Stimulated activated CD8-positive, alpha-beta memory T cell treated with anti-CD3 and anti-CD28 coated beads, Interleukin-4, amount 100 ng/mL, for 1 hour (primary cell): Measurements from ENCODE around the gene ALG10.
"Not testable (repeated sequence)": the region's sequence is repeated elsewhere in the genome, so short reads cannot be mapped to it uniquely, and the experiment has no call there.

Experiments used
- DNase-seq, 2 donors: peaks; one replicate each; pipeline ENCODE4 v3.0.0-alpha.2; 2020; ENCODE audit warnings: low read depth in 2 of 2, low spot score in 1 of 2

ALG10 gene, protein sequence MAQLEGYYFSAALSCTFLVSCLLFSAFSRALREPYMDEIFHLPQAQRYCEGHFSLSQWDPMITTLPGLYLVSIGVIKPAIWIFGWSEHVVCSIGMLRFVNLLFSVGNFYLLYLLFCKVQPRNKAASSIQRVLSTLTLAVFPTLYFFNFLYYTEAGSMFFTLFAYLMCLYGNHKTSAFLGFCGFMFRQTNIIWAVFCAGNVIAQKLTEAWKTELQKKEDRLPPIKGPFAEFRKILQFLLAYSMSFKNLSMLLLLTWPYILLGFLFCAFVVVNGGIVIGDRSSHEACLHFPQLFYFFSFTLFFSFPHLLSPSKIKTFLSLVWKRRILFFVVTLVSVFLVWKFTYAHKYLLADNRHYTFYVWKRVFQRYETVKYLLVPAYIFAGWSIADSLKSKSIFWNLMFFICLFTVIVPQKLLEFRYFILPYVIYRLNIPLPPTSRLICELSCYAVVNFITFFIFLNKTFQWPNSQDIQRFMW

DNA sequence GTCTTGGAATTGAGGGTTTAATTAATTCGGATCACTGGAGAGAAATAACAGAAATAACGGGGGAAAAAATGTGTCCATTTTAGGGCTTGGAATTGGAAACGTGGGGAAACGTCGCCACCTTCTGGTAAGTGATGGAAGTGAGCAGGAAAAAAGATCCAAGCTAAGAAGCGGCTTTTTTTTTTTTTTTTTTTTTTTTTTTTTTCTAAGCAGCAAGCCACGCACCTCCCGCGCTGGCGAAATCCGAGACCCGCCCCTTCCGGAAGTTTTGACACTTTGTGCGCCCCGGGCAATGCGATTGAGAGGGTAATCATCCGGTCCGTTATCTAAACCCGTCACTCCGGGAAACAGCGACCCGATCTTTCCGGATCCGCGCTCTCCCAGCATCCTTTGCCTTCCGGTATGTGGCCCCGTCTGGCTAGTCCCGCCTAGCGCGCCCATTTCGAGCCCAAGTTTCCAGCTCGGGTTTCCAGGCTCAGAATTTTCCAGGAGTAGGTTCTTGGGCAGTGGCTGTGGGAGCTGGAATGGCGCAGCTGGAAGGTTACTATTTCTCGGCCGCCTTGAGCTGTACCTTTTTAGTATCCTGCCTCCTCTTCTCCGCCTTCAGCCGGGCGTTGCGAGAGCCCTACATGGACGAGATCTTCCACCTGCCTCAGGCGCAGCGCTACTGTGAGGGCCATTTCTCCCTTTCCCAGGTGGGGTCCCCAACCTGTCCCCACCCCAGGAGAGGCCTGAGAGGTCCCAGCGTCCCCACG lies at the start of gene ALG10:
ALG10 (plus strand) TSS at position 418 of the 752 bp plus-strand sequence; CDS start at position 522, 104 bp downstream.
- peak; percentile 89 to 94 for DNase-seq

DNA sequence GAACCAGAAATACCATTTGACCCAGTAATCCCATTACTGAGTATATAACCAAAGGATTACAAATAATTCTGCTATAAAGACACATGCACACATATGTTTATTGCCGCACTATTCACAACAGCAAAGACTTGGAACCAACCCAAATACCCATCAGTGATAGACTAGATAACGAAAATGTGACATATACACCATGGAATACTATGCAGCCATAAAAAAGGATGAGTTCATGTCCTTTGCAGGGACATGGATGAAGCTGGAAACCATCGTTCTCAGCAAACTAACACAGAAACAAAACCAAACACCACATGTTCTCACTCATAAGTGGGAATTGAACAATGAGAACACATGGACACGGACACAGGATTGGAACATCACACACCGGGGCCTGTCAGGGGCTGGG lies 49.4 kb upstream of the ALG10 start:
- DNase-seq, result not testable (repeated sequence)

DNA sequence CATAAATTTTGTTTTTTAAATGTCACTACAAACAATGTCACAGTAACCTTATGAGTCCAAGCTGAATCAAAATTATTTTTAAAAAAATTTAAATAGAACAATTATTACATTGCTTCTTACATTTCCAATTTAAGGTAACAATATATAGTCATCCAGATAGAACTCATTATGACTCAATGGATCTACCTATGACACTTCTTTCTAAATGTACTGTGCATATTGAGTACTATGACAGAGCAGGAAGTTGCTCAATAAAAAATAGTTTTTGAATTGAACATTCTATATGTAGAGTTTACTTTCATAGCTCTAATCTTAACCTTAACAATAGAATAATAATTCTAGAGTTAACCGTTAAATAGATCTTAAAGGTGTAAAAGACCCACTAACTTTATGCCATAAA lies 44.4 kb upstream of the ALG10 start:
- no peak for DNase-seq

DNA sequence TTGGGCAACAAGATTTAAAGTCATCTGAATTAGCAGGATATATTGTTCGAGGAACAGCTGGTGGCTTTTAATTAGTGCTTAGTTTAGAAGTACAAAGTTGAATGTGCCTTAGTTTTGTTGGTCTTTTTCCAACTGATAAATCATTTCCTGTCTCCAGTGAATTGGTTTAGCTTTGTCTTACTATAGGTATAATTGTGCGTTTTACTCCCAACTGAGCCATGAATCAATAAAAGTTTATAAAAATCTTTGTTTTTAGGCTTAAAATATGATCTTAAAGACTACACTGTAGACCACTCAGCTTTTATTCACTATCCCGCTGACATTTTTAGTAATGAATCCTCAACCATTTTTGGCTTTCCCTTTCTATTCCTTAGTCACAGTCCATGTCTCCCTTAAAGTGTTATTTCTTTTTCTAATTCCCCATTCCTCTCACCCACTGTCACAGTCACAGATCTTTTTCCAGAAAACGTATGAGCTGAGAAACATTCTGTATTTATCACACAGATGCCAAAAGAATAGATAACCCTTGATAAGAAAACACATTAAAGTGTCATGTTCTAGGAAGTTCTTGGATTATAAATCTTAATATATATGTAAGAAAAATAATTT lies 34.0 kb upstream of the ALG10 start:
- DNase-seq, result no peak

DNA sequence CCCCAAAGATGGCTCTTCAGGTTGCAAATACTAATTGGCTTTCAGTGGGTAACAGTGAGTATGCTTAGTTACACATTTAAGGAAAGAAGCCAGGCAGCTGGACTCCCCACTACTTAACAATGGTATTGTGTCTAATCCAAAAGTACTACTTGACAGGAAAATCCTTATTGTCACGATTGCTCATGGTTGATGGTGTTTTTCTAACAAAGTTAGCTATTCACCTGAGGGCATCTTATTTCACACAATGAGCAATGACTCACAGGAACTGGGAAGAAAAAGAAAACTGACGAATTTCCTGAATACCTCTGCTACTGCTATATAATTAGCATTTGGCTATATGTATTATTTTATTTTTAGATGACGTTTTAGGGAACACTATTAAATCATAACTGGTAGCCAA lies 33.4 kb upstream of the ALG10 start:
- no peak for DNase-seq

DNA sequence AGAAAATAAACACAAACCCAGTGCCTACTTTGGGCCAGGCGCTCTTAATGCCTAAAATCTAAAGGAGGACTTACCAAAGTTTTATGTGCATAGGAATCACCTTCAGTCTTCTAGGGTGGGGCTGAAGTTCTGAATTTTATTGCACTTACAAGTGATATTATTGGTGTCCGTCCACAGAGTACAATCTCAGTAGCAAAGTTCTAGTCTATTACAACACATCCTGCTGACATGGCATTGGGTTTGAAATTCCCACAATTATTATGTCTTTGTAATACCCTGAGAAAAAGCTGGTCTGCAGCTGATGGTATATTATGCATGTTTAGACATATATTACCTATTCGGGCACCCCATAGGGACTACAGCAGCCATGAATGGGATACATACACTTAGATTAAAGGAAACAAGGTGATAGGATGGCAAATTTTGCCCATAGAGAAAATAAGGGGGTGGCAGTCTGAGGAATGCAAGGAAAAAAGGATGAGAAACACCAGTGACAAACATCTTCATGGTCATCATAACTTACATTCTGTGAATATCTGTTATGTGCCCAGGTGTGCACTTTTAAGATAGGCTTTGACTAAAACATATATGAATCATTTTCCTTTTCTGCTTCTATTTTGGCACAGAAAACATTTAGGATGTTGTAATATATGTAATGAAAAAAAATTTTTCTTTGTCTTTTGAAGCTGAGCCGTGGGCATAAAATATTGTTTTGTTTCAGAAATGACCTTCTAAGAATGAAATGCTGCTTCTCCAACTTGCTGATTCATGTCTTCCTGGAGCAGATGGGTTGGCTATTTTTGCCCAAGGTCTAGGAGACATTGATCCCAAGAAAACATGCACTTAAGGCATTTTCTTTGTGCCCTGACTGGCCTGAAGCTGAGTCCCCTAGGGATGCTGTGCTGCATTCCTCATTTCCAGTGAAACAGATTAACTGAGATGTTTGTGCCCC lies 27.2 kb upstream of the ALG10 start:
- no peak for DNase-seq

DNA sequence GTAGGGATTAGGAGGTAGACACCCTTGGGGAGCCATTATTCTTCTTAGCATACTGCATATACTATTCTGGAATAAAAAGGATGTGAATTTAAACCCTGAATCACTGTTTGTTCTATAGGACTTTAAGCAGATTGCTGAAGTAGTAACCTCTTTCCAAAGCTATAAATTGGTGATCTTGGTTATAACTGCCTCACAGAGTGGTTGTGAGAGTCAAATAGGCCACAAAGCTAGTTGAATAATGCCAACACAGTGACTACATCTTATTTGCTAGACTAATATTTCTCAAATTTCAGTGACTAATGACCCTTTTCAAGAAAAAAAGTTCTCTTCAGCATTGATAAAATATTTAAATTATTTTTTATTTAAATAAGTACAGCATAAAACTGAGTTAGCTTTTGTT lies 13.5 kb upstream of the ALG10 start:
- DNase-seq, result not testable (repeated sequence)

DNA sequence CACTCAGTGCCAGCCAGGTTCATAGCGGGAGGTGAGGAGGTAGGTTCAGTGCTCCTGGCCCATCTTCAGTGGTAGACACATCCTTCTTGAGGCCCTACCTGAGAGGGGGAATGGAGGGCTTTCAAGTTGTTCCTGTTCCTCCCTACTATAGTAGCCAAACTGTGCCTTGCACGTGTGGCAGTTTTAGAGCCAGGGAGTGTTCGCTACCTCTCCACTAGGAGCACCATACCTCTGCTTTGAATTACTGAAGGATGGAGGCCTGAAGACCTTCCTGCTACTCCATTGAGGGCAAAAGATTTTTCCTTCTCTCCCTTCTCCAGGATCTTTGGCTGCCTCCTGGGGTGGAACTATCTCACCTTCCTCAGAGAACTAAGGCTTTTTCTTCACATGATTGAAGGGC lies 5.9 kb upstream of the ALG10 start:
- no peak for DNase-seq

DNA sequence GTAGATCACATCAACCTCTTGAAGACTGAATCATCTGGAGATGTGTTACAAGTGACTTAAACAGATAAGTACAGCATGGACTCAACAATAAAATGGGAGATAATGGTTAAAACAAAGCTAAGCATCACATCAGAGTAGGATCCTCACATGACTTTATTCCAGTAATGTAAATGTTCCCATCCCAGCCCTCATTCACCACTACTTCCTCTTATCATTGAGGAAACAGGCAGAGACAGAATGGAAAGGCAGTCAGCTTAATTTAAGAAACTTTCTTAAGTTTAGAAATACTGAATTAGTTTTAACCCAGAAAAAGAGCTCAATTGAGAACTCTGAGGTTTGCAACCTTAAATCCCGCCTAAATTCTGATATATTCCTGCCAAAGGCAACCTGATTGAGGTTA lies 1.2 kb upstream of the ALG10 start:
- no peak for DNase-seq

DNA sequence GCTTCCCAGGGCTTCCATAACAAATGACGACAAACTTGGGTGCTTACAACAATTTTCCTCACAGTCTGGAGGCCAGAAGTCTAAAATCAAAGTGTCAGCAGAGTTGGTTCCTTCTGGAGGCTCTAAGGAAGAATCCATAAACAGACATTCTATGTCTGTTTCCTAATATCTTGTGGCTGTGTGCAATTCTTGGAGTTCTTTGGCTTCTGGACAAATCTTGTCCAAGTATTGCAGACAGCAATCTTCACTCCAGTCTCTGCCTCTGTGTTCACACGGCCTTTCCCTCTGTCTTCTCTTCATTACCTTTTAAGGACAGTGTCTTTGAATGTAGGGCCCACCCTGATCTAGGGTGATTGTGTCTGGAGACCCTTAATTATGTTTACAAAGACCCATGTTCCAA lies 5.4 kb downstream of the ALG10 start:
- DNase-seq, result not testable (repeated sequence)

DNA sequence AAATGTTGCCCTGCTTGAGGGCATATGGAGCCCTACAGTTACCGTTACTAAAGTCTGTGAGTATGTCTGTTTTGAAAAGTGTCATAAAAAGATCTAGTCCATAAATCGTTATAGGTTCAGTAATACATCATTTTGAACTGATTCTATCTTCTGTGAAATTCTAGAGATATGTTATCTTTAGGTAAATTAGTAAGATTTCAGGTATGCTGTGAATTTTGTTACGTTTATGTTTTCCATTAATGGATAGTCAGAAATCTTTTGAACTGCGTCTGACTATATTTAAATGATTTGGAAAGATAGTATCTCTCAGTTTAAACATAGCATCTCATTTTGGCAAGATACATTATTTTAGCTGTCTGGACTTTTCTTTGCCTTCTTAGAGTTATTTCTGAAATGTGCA lies 8.3 kb downstream of the ALG10 start:
- DNase-seq, result no peak

DNA sequence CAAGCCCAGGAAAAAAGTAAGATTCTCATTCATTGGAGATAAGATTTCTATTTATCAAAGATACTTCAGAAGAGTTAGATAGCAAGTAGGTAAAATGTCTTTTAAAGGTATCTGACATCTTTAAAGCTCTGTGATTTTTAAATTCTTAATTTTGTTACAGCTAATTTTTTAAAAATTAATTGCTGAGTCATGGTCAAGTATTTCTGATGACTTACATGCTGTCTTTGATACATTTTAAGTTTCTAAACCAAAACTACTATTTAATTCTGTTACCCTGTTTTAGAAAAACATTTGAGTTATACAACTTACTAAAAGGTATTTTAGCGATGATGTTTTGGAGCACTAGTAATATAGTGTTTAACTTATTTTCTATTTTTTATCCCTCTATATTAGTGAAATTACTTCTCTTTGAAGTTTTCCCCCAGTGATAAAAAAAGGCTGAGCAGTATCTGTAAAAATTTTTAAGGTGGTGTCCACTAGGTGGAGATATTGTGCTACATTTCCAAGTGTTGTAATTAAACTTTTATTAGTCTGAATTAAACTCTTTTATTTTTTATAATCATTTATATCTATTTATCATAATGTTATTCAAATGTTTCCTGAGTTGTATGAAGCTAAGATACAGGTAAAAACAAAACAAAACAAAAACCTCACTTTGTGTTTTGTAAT lies 11.5 kb downstream of the ALG10 start:
- DNase-seq, result no peak

DNA sequence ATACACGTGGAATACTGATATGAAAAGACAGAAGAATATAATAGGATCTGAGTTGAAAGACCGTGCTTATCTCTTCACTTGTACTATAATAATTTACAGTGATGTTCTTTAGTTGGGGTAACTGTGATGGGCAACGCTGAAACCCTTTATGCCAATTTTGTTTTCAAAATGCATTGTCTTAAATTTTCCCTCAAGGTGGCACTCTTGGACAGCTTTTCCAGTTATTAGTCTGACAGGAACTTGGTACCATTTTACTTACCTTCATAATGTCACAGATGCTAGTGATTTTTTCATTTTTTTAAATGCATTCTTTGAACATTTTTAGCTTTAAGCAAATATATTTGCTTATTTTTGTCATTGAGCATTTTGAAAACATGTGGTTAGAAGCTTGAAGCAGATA lies 16.1 kb downstream of the ALG10 start:
- DNase-seq, result not testable (repeated sequence)

DNA sequence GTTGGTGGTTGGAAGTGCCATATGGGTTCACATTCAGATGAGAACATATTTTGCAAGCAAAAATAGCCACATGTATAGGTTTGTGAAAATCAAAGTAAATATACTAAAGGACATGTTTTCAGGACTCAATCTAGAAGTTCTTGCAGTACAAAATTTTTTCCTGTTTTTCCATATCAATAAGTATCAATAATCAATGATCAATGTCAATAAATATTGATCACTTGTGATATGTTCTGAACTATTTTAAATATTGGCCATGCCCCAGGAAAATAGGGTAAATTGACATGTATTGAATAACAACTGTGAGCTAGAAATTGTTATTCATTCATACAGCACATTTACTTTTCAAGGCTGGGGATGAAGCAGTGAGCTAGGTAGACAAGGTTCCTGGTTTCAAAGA lies 24.3 kb downstream of the ALG10 start:
- DNase-seq, result no peak

DNA sequence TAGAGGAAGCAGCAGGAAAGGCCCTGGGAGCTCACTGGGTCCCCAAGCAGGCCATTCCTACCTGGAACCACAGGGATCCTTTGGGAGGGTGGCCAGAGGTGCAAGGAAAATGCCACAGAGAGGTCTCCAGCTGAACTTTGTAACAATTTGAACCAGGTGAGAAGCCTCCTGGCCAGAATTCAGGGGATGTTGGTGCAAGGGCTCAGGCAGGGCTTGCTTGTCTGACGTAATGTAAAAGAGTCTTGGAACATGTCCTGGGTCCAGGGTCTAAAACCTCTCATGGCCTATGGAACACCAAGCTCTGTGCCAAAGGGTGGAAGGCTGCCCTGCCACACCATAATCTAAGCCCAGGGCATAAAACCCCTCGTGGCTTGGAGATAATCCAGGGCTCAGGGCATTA lies 25.6 kb downstream of the ALG10 start:
- not testable (repeated sequence) for DNase-seq

DNA sequence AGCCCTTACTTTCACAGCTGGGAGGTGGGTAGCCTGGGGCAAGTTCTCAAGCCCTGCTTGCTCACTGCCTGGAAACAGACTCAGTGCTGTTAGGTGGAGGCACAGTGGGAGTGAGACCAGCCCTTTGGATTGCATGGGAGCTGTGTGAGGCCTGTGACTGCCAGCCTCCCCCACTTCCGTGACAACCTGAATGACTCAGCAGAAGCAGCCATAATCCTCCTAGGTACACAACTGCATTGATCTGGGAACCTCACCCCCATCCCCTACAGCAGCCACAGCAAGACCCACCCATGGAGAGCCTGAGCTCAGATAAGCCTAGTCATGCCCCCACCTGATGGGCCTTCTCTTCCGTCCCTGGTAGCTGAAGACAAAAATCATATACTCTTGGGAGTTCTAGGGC lies 26.4 kb downstream of the ALG10 start:
- no peak for DNase-seq

DNA sequence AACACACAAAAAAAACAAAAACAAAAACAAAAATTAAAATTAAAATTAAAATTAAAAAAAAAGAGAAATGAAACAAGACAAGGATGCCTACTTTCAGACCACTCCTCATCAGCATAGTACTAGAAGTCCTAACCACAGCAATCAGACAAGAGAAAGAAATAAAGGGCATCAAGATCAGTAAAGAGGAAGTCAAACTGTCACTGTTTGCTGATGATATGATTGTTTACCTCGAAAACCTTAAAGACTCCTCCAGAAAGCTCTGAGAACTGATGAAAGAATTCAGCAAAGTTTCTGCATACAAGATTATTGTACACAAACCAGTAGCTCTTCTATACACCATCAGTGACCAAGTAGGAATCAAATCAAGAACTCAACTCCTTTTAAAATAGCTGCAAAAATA lies 29.2 kb downstream of the ALG10 start:
- no peak for DNase-seq

DNA sequence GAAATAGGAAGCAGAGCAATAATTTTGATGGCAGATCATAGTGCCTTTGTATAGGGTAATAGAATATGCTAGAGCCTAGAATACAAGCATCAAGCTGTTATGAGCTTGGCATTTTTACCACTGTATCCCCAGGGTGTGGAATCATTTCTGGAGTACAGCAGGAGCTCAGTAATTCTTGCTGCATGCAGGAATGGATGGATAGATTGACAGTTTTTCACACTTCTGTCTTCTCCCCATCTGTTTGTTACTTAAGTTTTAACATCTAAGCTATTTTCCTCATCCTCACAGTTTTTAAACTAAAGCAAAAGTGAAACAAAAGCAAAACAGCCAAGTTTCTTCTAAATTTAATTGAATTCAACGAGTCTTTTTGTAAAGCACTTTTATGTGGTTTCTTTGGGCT lies 32.6 kb downstream of the ALG10 start:
- DNase-seq, result no peak
